ENCODE measurements around the gene SOD3.

SOD3 gene

DNA sequence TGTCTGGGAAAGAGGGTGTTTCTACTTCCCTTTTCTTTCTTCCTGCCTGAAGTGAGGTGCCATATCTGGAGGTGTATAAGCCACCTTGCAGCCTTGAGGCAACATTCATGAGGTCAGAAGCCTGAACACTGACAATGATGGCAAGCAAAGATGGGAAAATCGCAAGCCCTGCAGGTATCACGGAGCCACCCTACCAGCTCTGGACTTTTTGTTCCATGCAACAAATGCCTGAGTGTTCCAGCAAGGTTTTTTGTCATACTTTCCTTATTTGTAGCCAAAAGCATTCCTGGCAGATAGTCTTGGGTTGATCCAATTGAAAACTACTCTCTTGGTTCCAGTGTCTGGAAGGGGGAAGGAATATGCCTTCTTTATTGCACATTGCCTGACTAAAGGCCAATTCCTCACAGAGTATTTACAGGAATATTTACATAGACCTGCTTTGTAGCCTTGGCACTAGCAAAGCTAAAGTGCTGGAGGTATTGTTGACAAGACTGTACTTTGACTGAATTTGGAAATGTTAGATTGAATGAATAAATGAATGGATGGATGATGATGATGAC, 14.4 kb upstream of the SOD3 start:
- peaks cover 0 to 8% of the 10 kb centered on the region in 2 donors for H3K27me3 Mint-ChIP-seq
- ATAC-seq (replicated peaks), result no peak
- peaks cover 0 to 2% of the 10 kb centered on the region in 2 donors for H3K9me3 Mint-ChIP-seq
- H3K4me3 Mint-ChIP-seq, result no peak overlapping the region
- H3K4me1 Mint-ChIP-seq (ENCODE audit: low read depth in 2 of 2), result no peaks in the 10 kb centered on the region
- no peak overlapping the region for H3K27ac Mint-ChIP-seq
- DNase-seq, result no peak
- no peaks in the 10 kb centered on the region for H3K36me3 Mint-ChIP-seq (ENCODE audit: insufficient read depth)

DNA sequence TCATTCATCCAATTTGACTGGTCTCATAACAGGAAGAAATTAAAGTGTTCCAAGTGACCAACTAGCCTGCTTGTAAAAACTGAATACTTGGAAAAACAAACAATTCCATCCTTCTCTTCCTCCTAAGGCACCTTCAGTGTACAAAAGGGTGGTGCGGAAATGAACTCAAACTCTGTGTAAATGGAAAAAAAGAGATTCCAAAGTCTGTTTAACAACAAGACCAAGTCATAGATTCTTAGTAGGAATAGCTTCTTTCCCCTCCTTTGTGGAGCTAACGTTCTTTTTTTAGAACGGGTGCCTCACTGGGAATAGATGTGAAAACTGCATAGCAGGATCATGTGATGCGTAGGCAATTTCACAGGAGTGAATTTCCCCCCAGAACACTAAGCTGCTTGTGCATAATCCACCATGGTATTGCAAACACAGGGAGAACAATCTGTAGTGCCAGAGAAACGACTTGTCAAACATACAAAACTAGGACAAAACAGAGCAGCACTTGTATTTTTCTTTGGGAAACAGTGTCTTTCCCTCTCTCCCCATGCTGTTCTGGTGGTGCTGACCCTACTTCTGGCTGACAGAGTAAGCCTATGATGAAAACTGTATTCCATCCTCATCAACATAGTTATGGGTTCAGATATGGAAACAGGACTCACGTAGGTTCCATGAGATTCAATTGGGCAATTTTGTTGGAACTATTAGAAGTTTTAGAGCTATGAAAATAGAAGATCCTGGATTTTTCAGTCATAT, 13.2 kb upstream of the SOD3 start:
- H3K27me3 Mint-ChIP-seq, result peaks cover 0 to 8% of the 10 kb centered on the region in 2 donors
- DNase-seq (no peak), ATAC-seq (replicated peaks) (no peak)
- H3K4me3 Mint-ChIP-seq, result no peak overlapping the region
- no peaks in the 10 kb centered on the region for H3K4me1 Mint-ChIP-seq (ENCODE audit: low read depth in 2 of 2)
- H3K36me3 Mint-ChIP-seq (ENCODE audit: insufficient read depth), result no peaks in the 10 kb centered on the region
- peaks cover 0 to 2% of the 10 kb centered on the region in 2 donors for H3K9me3 Mint-ChIP-seq
- H3K27ac Mint-ChIP-seq, result no peak overlapping the region

DNA sequence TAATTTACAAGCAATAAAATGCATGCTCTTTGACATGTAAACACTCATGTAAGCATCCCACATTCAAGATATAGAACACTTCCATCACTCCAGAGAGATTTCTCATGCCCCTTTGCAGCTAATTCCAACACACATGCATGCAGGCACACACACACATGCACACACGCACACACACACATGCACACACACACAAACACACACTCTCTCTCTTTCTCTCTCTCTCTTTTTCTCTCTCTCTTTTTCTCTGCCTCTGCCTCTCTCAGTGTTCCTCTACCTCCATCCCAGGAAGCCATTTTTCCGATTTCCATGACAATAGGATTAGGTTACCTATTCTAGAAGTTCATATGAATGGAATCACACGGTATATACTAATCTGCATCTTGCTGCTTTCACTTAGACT, 11.9 kb upstream of the SOD3 start:
- DNase-seq (no peak), ATAC-seq (replicated peaks) (no peak)
- peaks cover 3% of the 10 kb centered on the region for H3K36me3 Mint-ChIP-seq (ENCODE audit: insufficient read depth)
- H3K4me3 Mint-ChIP-seq, result no peak overlapping the region
- peaks cover 0 to 3% of the 10 kb centered on the region in 2 donors for H3K9me3 Mint-ChIP-seq
- peaks cover 0 to 1% of the 10 kb centered on the region in 2 donors for H3K27me3 Mint-ChIP-seq
- no peak overlapping the region for H3K27ac Mint-ChIP-seq
- H3K4me1 Mint-ChIP-seq (ENCODE audit: low read depth in 2 of 2), result no peaks in the 10 kb centered on the region

DNA sequence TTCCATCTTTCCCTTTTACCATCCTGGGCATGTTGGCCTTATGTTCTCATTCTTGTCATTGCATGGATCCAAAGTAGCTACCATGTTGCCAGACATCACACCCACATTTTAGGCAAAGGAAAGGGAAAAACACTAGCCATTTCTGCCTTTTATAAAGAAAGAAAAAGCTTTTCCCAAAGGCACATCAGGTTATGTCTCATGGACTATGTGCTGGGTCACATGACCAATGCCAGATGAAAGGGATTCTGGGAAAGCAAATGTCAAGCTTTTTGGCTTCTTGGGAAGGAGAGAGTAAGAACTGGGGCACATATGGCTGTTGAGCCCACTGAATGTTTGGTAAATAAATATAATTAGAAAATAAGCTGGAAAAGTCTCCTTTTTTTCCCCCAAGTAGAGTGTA, 4.3 kb upstream of the SOD3 start:
- peaks cover 0 to 27% of the 10 kb centered on the region in 2 donors for H3K27me3 Mint-ChIP-seq
- no peak overlapping the region for H3K27ac Mint-ChIP-seq
- H3K4me3 Mint-ChIP-seq, result no peak overlapping the region
- ATAC-seq (replicated peaks) (no peak), DNase-seq (no peak)
- peaks cover 0 to 3% of the 10 kb centered on the region in 2 donors for H3K9me3 Mint-ChIP-seq
- H3K36me3 Mint-ChIP-seq (ENCODE audit: insufficient read depth), result peaks cover 3% of the 10 kb centered on the region
- no peaks in the 10 kb centered on the region for H3K4me1 Mint-ChIP-seq (ENCODE audit: low read depth in 2 of 2)

DNA sequence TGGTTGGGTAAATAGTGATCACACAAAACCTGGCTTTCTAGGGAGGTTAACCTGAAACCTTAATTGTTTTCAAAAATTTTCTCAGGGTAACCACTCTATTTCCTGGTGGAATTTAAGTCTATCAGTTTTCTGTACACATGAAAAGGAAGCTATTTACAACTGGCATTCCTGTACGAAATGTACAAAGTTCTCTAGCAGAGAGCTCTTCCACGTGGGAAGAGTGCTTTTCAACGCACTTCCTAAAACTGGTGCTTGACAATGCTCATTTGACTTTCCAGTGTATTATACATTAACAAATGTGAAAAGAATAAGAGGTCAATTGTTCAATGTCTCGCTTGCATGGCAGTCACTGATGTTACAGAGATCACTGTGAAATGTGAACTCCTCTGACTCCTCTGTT, 2.8 kb upstream of the SOD3 start:
- DNase-seq (no peak), ATAC-seq (replicated peaks) (no peak)
- Mint-ChIP-seq H3K36me3 (ENCODE audit: insufficient read depth) (peaks cover 3% of the 10 kb centered on the region), H3K9me3 (peaks cover 0 to 3% of the 10 kb centered on the region in 2 donors), H3K4me1 (ENCODE audit: low read depth in 2 of 2) (no peaks in the 10 kb centered on the region), H3K4me3 (no peak overlapping the region), H3K27ac (no peak overlapping the region), H3K27me3 (peaks cover 0 to 27% of the 10 kb centered on the region in 2 donors)

DNA sequence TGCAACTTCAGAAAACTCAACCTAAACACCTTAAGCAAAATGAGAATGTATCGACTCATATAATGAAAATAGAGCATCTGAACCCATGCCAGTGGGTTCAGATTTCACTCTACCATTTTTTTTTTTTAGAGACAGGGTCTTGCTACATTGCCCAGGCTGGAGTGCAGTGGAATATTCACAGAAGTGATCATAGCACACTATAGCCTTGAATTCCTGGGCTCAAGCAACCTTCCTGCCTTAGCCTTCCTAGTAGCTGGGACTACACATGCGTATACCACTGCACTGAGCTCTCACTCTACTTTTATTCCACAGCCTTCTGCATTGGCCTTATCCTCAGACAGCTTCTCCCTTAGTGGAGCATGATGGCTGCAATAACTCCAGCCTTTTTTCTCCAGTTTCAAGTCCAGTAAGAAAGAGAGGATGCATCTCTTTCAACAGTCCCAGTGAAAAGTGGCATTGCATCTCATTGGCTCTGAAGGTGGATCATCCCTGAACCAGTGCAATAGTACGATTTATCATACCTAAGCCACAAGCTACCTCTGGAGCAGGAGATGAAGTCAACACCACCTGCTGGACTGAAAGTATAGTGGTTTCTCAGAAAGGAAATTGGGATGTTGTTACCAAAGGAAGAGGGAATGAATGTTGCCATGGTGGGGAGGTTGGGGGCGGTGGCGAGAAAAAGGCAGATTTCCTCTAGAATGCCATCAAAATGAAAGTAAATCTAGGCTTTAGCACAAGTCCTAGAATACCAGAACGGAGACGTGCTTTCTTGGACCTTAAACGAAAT, 2.0 kb upstream of the SOD3 start:
- Mint-ChIP-seq H3K4me1 (ENCODE audit: low read depth in 2 of 2) (no peaks in the 10 kb centered on the region), H3K36me3 (ENCODE audit: insufficient read depth) (no peaks in the 10 kb centered on the region), H3K27me3 (peaks cover 5 to 32% of the 10 kb centered on the region in 2 donors), H3K4me3 (no peak overlapping the region), H3K9me3 (peaks cover 0 to 3% of the 10 kb centered on the region in 2 donors), H3K27ac (no peak overlapping the region)
- ATAC-seq (replicated peaks) (no peak), DNase-seq (no peak)

DNA sequence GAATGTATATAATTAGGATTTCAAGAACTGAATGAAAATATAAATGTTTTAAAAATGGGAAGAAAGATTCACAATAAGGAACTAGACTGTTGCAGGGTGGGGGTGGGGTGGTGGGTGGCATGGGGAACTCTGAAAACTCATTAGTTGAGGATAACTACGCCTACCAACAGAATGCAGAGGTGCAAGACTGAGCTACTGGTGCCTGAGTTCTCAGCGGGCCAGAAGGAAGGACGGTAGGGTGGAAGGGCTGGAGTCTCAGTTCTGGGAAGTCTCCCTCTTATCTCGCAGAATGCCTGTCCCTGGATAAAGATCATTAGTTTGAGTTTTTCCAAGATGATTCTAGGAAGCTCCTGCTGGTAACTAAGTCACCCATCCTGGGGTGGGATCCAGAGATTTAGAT, 1.3 kb upstream of the SOD3 start:
- no peak for ATAC-seq (replicated peaks)

DNA sequence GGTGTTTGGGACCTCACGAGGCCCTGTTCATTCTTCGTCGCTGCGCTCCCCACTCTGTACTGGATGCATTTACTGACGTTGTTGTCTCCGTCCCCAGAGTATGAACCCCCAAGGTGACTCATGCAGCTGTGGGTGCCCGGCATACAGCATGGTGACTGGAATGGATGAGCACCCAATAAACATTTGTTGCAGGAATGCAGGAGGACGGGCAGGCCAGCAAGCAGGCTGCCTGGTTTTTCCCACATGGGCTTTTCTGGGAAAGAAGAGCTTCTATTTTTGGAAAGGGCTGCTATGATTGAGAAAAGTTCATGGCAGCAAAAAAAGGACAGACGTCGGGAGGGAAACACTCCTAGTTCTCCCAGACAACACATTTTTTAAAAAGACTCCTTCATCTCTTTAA, 893 bp upstream of the SOD3 start:
- ATAC-seq (replicated peaks) (no peak), DNase-seq (no peak)
- H3K9me3 Mint-ChIP-seq, result no peaks in the 10 kb centered on the region
- no peak overlapping the region for H3K27ac Mint-ChIP-seq
- H3K4me3 Mint-ChIP-seq, result no peak overlapping the region
- H3K27me3 Mint-ChIP-seq, result peaks cover 13 to 33% of the 10 kb centered on the region in 2 donors
- H3K36me3 Mint-ChIP-seq (ENCODE audit: insufficient read depth), result no peaks in the 10 kb centered on the region
- no peaks in the 10 kb centered on the region for H3K4me1 Mint-ChIP-seq (ENCODE audit: low read depth in 2 of 2)

More for the DNA sequence above, 1.3 kb upstream of the SOD3 start:
- Mint-ChIP-seq H3K36me3 (ENCODE audit: insufficient read depth) (no peaks in the 10 kb centered on the region), H3K9me3 (no peaks in the 10 kb centered on the region), H3K4me3 (no peak overlapping the region), H3K27me3 (peaks cover 11 to 32% of the 10 kb centered on the region in 2 donors), H3K4me1 (ENCODE audit: low read depth in 2 of 2) (no peaks in the 10 kb centered on the region), H3K27ac (no peak overlapping the region)
- DNase-seq, result no peak

DNA sequence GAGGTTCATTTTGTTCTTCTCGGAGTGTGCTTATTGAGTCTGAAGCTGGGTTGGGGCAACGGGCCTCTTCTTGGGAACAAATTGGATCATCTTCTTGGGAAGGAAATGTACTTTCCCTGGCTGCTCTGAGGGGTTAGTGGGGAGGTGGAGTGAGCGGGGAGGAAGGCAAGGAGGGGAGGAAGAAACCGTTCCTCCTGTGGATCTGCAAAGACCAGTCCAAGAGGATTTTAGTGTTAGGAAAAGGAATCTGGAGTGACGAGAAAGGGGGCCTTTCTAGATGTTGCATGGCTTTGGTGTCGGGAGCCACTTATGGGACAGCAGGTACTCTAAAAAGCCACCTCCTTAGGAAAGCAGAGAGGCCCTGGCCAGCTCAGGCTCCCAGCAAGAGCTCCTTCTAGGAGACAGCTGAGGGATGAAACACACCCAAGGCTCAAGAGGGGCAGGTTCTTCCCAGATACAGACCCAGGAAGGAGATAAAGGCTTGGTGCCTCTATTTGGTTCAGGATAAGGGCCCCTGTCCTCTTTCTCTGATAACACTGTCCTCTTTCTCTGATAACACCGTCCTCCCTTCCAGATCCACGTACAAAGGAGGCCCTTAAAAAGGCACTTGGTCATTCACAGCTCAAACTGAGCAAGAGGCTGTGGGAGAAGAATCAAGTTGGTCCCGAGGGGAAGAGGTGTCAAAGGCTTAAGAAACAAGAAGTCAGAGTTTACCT, 451 bp downstream of the SOD3 start:
- no peak for ATAC-seq (replicated peaks)
- Mint-ChIP-seq H3K27ac (no peak overlapping the region), H3K9me3 (no peaks in the 10 kb centered on the region)

DNA sequence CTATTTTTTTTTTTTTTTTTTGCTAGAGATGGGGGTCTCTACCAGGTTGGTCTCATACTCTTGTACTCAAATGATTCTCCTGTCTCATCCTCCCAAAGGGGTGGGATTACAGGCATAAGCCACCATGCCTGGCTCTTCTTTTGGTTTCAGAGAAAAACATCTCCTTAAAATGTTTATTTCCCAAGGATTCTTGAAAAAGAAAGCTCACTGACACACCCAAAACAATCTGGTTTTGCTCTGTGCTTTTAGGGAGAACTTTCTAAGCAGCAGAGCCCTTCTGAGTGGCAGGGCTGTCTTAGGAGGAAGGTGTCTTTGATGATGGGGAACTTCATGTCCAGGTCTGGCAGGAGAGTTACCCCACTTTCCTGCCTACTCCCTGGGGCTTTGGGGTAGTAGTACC, 1.2 kb downstream of the SOD3 start:
- ATAC-seq (replicated peaks) (no peak), DNase-seq (no peak)
- H3K36me3 Mint-ChIP-seq (ENCODE audit: insufficient read depth), result no peaks in the 10 kb centered on the region
- H3K9me3 Mint-ChIP-seq, result no peaks in the 10 kb centered on the region
- H3K27me3 Mint-ChIP-seq, result peaks cover 25 to 42% of the 10 kb centered on the region in 2 donors
- H3K27ac Mint-ChIP-seq, result no peak overlapping the region
- no peaks in the 10 kb centered on the region for H3K4me1 Mint-ChIP-seq (ENCODE audit: low read depth in 2 of 2)
- H3K4me3 Mint-ChIP-seq, result no peak overlapping the region

More for the DNA sequence above, 451 bp downstream of the SOD3 start:
- Mint-ChIP-seq H3K27me3 (peaks cover 20 to 34% of the 10 kb centered on the region in 2 donors), H3K4me3 (no peak overlapping the region), H3K4me1 (ENCODE audit: low read depth in 2 of 2) (no peaks in the 10 kb centered on the region), H3K36me3 (ENCODE audit: insufficient read depth) (no peaks in the 10 kb centered on the region)
- no peak for DNase-seq

DNA sequence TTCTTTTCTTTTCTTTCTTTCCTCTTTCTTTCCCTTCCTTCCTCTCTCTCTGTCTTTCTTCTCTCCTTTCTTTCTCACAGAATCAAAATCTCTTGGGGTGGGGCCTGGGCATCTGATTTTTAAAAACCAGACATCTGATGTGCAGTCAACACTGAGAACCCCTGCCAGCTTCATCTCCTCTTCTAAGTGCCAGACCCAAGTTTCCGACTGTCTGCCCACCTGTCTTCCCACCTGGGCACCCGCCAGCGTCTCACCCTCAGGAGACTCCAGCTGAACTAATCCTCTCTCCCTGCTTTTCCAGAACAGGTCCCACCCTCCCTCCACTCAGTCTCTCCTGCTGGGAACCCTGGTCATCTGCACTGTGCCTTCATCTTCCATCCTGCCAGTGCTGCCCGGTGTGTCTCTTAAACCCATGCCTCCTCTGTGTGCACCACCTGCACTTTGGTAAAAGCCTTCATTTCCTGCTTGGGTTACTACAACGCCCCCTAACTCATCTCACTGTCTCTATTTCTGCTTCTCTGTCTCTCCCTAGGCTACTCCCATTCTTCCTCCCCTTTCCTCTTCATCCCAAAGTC, 2.8 kb downstream of the SOD3 start:
- H3K4me3 Mint-ChIP-seq, result no peak overlapping the region
- no peak for ATAC-seq (replicated peaks)
- no peak overlapping the region for H3K27ac Mint-ChIP-seq
- H3K4me1 Mint-ChIP-seq (ENCODE audit: low read depth in 2 of 2), result no peaks in the 10 kb centered on the region
- H3K9me3 Mint-ChIP-seq, result no peaks in the 10 kb centered on the region
- no peaks in the 10 kb centered on the region for H3K36me3 Mint-ChIP-seq (ENCODE audit: insufficient read depth)
- no peak for DNase-seq
- peaks cover 31 to 57% of the 10 kb centered on the region in 2 donors for H3K27me3 Mint-ChIP-seq

DNA sequence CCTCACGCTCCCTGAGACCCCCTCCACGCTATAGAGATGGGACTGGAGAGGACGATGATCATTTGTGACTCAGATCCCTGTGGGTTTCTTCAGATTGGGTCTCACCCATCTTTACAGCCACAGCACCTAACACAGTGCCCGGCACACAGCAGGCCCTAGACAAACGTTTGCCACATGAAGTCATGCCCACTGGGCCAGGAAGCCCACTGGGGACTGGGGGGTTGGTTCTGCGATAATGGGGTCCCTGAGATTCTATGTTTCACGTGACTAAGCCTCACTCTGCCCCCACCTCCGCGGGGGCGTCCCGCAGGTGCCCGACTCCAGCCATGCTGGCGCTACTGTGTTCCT, 3.8 kb downstream of the SOD3 start:
- Mint-ChIP-seq H3K4me1 (ENCODE audit: low read depth in 2 of 2) (no peaks in the 10 kb centered on the region), H3K36me3 (ENCODE audit: insufficient read depth) (no peaks in the 10 kb centered on the region), H3K9me3 (no peaks in the 10 kb centered on the region), H3K27ac (no peak overlapping the region), H3K27me3 (peaks cover 31 to 57% of the 10 kb centered on the region in 2 donors), H3K4me3 (no peak overlapping the region)
- ATAC-seq (replicated peaks) (no peak), DNase-seq (no peak)
